KMS-11 (cell line): ENCODE results near the gene PSMD5.

ENCODE experiments used
- H2AFZ ChIP-seq: fragments of 200-600 bp; sonication (generic); 2 replicates; pipeline ENCODE4 v1.6.1; 2016; ENCODE audit warnings: antibody characterized with exemption, mixed run types, low read depth
- H3K27ac ChIP-seq: fragments of 200-600 bp; sonication (generic); 2 replicates; pipeline ENCODE4 v1.6.1; 2016; ENCODE audit warnings: mild to moderate bottlenecking, mixed run types
- H3K27me3 ChIP-seq: fragments of 200-600 bp; sonication (generic); 2 replicates; pipeline ENCODE4 v1.6.1; 2017; ENCODE audit warnings: mild to moderate bottlenecking, low read depth, mixed run types, moderate library complexity; ENCODE audit not compliant: insufficient read depth
- H3K36me3 ChIP-seq: fragments of 200-600 bp; sonication (generic); 2 replicates; pipeline ENCODE4 v1.6.1; 2017; ENCODE audit warnings: mild to moderate bottlenecking, mixed run types; ENCODE audit not compliant: insufficient read depth
- H3K4me1 ChIP-seq: fragments of 200-600 bp; sonication (generic); 2 replicates; pipeline ENCODE4 v1.6.1; 2016; ENCODE audit warnings: mild to moderate bottlenecking, low read depth, mixed run types; ENCODE audit not compliant: poor library complexity, severe bottlenecking
- H3K4me2 ChIP-seq: fragments of 200-600 bp; sonication (generic); 2 replicates; pipeline ENCODE4 v1.7.0; 2016; ENCODE audit warnings: mild to moderate bottlenecking, mixed run types
- H3K4me3 ChIP-seq: fragments of 200-600 bp; sonication (generic); IDR thresholded peaks from 2 replicates; pipeline ENCODE4 v1.6.1; 2017; ENCODE audit warnings: low read depth, low read length, mixed read lengths; ENCODE audit not compliant: insufficient read depth
- H3K79me2 ChIP-seq: fragments of 200-600 bp; sonication (generic); 2 replicates; pipeline ENCODE4 v1.6.1; 2016; ENCODE audit warnings: low read depth, mixed run types; ENCODE audit not compliant: insufficient read depth
- H3K9ac ChIP-seq: fragments of 200-600 bp; sonication (generic); 2 replicates; pipeline ENCODE4 v1.6.1; 2016; ENCODE audit warnings: mild to moderate bottlenecking, mixed run types
- H4K20me1 ChIP-seq: fragments of 200-600 bp; sonication (generic); 2 replicates; pipeline ENCODE4 v1.6.1; 2016; ENCODE audit warnings: mild to moderate bottlenecking, mixed run types; ENCODE audit not compliant: insufficient read depth
- CTCF ChIP-seq: fragments of 200-600 bp; sonication (generic); conservative IDR thresholded peaks from 2 replicates; pipeline ENCODE4 v1.6.1; 2017; ENCODE audit warnings: low read depth, mild to moderate bottlenecking, antibody characterized with exemption, low read length, moderate library complexity, mixed read lengths

Gene PSMD5

GRCh38 chr9:120846906-120847305 lies 4.2 kb upstream of the PSMD5 start:
- H3K9ac ChIP-seq, result no peak overlapping the region
- H4K20me1 ChIP-seq, result no peaks in the 10 kb centered on the region
- H2AFZ ChIP-seq, result no peak overlapping the region
- H3K4me2 ChIP-seq, result no peak overlapping the region
- H3K27me3 ChIP-seq, result no peaks in the 10 kb centered on the region
- no peak overlapping the region for H3K27ac ChIP-seq
- H3K4me3 ChIP-seq, result no peak overlapping the region
- peaks cover 1% of the 10 kb centered on the region for H3K4me1 ChIP-seq
- H3K79me2 ChIP-seq, result peaks cover 14% of the 10 kb centered on the region
- TF ChIP-seq CTCF, result no peak
- H3K36me3 ChIP-seq, result 0 out of 2 replicates have a peak, but pooled peaks cover 3% of the 10 kb centered on the region

GRCh38 chr9:120846251-120846889 lies 3.6 kb upstream of the PSMD5 start:
- Histone ChIP-seq H2AFZ (no peak overlapping the region), H3K9ac (no peak overlapping the region), H3K79me2 (peaks cover 19% of the 10 kb centered on the region), H4K20me1 (no peaks in the 10 kb centered on the region), H3K27me3 (no peaks in the 10 kb centered on the region), H3K4me1 (peaks cover 6% of the 10 kb centered on the region), H3K36me3 (0 out of 2 replicates have a peak, but pooled peaks cover 3% of the 10 kb centered on the region), H3K4me3 (no peak overlapping the region), H3K4me2 (no peak overlapping the region), H3K27ac (no peak overlapping the region)
- no peak for TF ChIP-seq CTCF

GRCh38 chr9:120845255-120845654 lies 2.5 kb upstream of the PSMD5 start:
- H3K27me3 ChIP-seq, result no peaks in the 10 kb centered on the region
- no peak overlapping the region for H2AFZ ChIP-seq
- no peak overlapping the region for H3K9ac ChIP-seq
- peaks cover 6% of the 10 kb centered on the region for H3K4me1 ChIP-seq
- no peak overlapping the region for H3K4me3 ChIP-seq
- H3K27ac ChIP-seq, result no peak overlapping the region
- no peak overlapping the region for H3K4me2 ChIP-seq
- 0 out of 2 replicates have a peak, but pooled peaks cover 3% of the 10 kb centered on the region for H3K36me3 ChIP-seq
- peaks cover 27% of the 10 kb centered on the region for H3K79me2 ChIP-seq
- H4K20me1 ChIP-seq, result no peaks in the 10 kb centered on the region
- no peak for TF ChIP-seq CTCF

- H2AFZ ChIP-seq, result peak overlapping the region; percentile 68
- no peak overlapping the region for H3K4me3 ChIP-seq
- H3K36me3 ChIP-seq, result 0 out of 2 replicates have a peak, but pooled peaks cover 3% of the 10 kb centered on the region
- peak overlapping the region; percentile 86 for H3K9ac ChIP-seq
- peak overlapping the region; percentile 72 for H3K4me2 ChIP-seq
- TF ChIP-seq CTCF, result no peak
- H4K20me1 ChIP-seq, result no peaks in the 10 kb centered on the region
- peaks cover 36% of the 10 kb centered on the region for H3K79me2 ChIP-seq
- peaks cover 11% of the 10 kb centered on the region for H3K4me1 ChIP-seq
- H3K27ac ChIP-seq, result peak overlapping the region; percentile 74
- H3K27me3 ChIP-seq, result no peaks in the 10 kb centered on the region
Observed at GRCh38 chr9:120841930-120842684, 615 bp downstream of the PSMD5 start.
